ENCODE measurements around the gene TRIM32. TPM values are rescaled to one million over a fixed set of nuclear protein-coding genes. Genes with fewer than 3 reads are reported as not detected.

TRIM32 gene
- total RNA-seq, 1 experiment from 2014 or later, result 23.2 TPM

DNA sequence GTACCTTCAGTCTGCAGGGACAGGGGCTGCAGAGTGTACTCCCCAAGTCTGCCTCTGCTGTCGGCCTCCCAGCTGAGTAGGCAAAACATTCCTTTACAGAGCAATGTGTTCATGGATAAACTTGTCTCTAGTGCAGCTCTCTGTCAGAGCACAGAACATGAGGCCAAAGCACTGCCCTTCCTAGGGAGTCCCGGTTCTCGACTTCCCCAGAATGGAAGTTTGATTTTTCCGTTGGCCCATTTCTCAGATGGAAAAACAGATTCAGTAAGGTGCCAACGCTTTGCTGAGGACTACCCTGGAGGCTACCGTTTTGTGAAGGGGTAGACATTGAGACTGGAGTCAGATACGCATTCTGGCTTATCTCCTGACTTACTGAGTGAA, 422 bp upstream of the TRIM32 start:
- DNase-seq (ENCODE audit: low read depth, low spot score), result no peak
- H3K36me3 ChIP-seq (ENCODE audit: control insufficient read depth in 1 of 2, insufficient read depth in 2 of 2, low read length in 2 of 2), result no peaks in the 10 kb centered on the region
- intact Hi-C loops (cut with micrococcal nuclease), result no loop called here
- no peaks in the 10 kb centered on the region for H3K27me3 ChIP-seq (ENCODE audit: insufficient read depth, low read length)
- peak overlapping the region; percentile 76 to 77 for H3K4me3 ChIP-seq (replicated peaks in 1 of 2; ENCODE audit: low read depth in 1 of 2, low read length in 2 of 2)
- BruUV-seq (replicated peaks), result TSS peak; percentile 68
- peaks cover 0 to 20% of the 10 kb centered on the region in 2 experiments; a peak in 2 of 4 replicates for H3K4me1 ChIP-seq (ENCODE audit: control insufficient read depth in 1 of 2, insufficient read depth in 2 of 2, low read length in 2 of 2)
- CTCF ChIA-PET, result interaction anchor here (0.7 kb wide), 1 partner anchor 179 kb away, joined by 5 read pairs; no protein-coding TSS in a partner anchor
- POLR2A ChIA-PET, result interaction anchor here (0.7 to 0.8 kb wide), 2 partner anchors 13 to 1906 kb away, joined by 3 read pairs; no protein-coding TSS in a partner anchor
- no peak for TF ChIP-seq SRF (IDR thresholded peaks at IDR 0.05; ENCODE audit: low read depth)
- no peak for TF ChIP-seq TCF7L2 (IDR thresholded peaks at IDR 0.05; ENCODE audit: borderline replicate concordance, extremely low read depth, insufficient read depth, insufficient read length)
- TF ChIP-seq RAD21 (IDR thresholded peaks at IDR 0.05; ENCODE audit: low read depth), result no peak
- no peak for TF ChIP-seq CEBPB (IDR thresholded peaks at IDR 0.05; ENCODE audit: low read depth)
- TF ChIP-seq CBX3 (IDR thresholded peaks at IDR 0.05; ENCODE audit: low read depth), result no peak
- TF ChIP-seq ZFX (IDR thresholded peaks at IDR 0.05), result no peak
- no peak for TF ChIP-seq ZBTB33 (IDR thresholded peaks at IDR 0.05; ENCODE audit: extremely low read depth, insufficient replicate concordance, low read length)
- TF ChIP-seq EGR1 (IDR thresholded peaks at IDR 0.05; ENCODE audit: low read depth), result no peak
- no peak for TF ChIP-seq EZH2phosphoT487 (IDR thresholded peaks at IDR 0.05; ENCODE audit: borderline replicate concordance)
- TF ChIP-seq FOSL1 (IDR thresholded peaks at IDR 0.05; ENCODE audit: low read depth), result no peak
- TF ChIP-seq POLR2AphosphoS5 (IDR thresholded peaks at IDR 0.05; ENCODE audit: low read depth, low read length), result no peak
- no peak for TF ChIP-seq SIN3A (IDR thresholded peaks at IDR 0.05; ENCODE audit: low read depth)
- no peak for TF ChIP-seq POLR2A (IDR thresholded peaks at IDR 0.05; ENCODE audit: borderline replicate concordance, extremely low read depth, insufficient read depth, insufficient read length)
- no peak for TF ChIP-seq ELF1 (IDR thresholded peaks at IDR 0.05; ENCODE audit: borderline replicate concordance, low read depth)
- TF ChIP-seq CTCF (IDR thresholded peaks at IDR 0.05 in 2 of 3, conservative IDR thresholded peaks at IDR 0.05 in 1 of 3; ENCODE audit: borderline replicate concordance in 1 of 3, insufficient read depth in 1 of 3, low read depth in 2 of 3, low read length in 2 of 3), result no peak
- no peak for TF ChIP-seq YY1 (IDR thresholded peaks at IDR 0.05; ENCODE audit: extremely low read depth, insufficient replicate concordance, low read depth, low read length)
- no peak for TF ChIP-seq SP1 (IDR thresholded peaks at IDR 0.05; ENCODE audit: low read depth)
- TF ChIP-seq JUND (IDR thresholded peaks at IDR 0.05), result no peak
- RAD21 ChIA-PET (ENCODE audit: low non-redundant PET in 1 of 2, low total read pairs in 2 of 2, uncharacterized antibody in 2 of 2, unreplicated experiment in 2 of 2), result no interaction called here
- H3K27ac ChIP-seq (ENCODE audit: low read depth, low read length), result peak overlapping the region; percentile 27
- H3K9ac ChIP-seq (ENCODE audit: low read length), result peak overlapping the region; percentile 77
- H3K79me2 ChIP-seq (ENCODE audit: insufficient read depth, low read length), result peaks cover 43% of the 10 kb centered on the region
- peak overlapping the region; percentile 97 for H3K4me2 ChIP-seq (ENCODE audit: low read length)
- H3K9me3 ChIP-seq (ENCODE audit: control insufficient read depth in 1 of 2, insufficient read depth in 1 of 2, low read depth in 1 of 2, low read length in 2 of 2), result no peaks in the 10 kb centered on the region
- 0 out of 2 replicates have a peak, but pooled peaks cover 4% of the 10 kb centered on the region for H4K20me1 ChIP-seq (ENCODE audit: insufficient read depth)
- peak; percentile 55 for ATAC-seq
- peak overlapping the region; percentile 65 for H2AFZ ChIP-seq (ENCODE audit: low read depth, low read length, poor library complexity, severe bottlenecking)
- no peaks in the 10 kb centered on the region for H3K9me2 ChIP-seq (ENCODE audit: insufficient read depth)
